Mesenchymal stem cell (in vitro differentiated cells and primary cell): ENCODE measurements around the gene WDR5. TPM values are rescaled to one million over a fixed set of nuclear protein-coding genes. Genes with fewer than 3 reads are reported as not detected.

ENCODE experiments used
- DNase-seq: peaks from one replicate; pipeline ENCODE4 v3.0.0-alpha.2; 2013
- H2AFZ ChIP-seq: one replicate; pipeline ENCODE4 v1.6.1; 2013; ENCODE audit warnings: low read depth, mild to moderate bottlenecking, control low read depth, inconsistent platforms, low read length, moderate library complexity
- H2AK5ac ChIP-seq: 2 replicates; pipeline ENCODE4 v1.6.1; 2013; ENCODE audit warnings: low read length, moderate library complexity, mild to moderate bottlenecking, inconsistent platforms; ENCODE audit not compliant: severe bottlenecking
- H2BK120ac ChIP-seq: one replicate; pipeline ENCODE4 v1.6.1; 2013; ENCODE audit warnings: low read depth, mild to moderate bottlenecking, inconsistent platforms, low read length, moderate library complexity
- H2BK12ac ChIP-seq, 2 experiments: one replicate each; pipeline ENCODE4 v1.6.1; 2013; ENCODE audit warnings: inconsistent platforms in 2 of 2, low read length in 2 of 2, mild to moderate bottlenecking in 2 of 2, moderate library complexity in 2 of 2, control low read depth in 1 of 2
- H2BK15ac ChIP-seq: one replicate; pipeline ENCODE4 v1.6.1; 2013; ENCODE audit warnings: mild to moderate bottlenecking, low read depth, inconsistent platforms; ENCODE audit not compliant: poor library complexity, severe bottlenecking
- H2BK5ac ChIP-seq: 2 replicates; pipeline ENCODE4 v1.6.1; 2013; ENCODE audit warnings: low read depth, mild to moderate bottlenecking, low read length, control low read depth, inconsistent platforms; ENCODE audit not compliant: poor library complexity, severe bottlenecking
- H3K14ac ChIP-seq, 2 experiments: one replicate each; pipeline ENCODE4 v1.6.1; 2013; ENCODE audit warnings: inconsistent platforms in 2 of 2, low read length in 2 of 2, control low read depth in 1 of 2, mild to moderate bottlenecking in 1 of 2, moderate library complexity in 1 of 2
- H3K18ac ChIP-seq, 2 experiments: one replicate each; pipeline ENCODE4 v1.6.1; 2013; ENCODE audit warnings: inconsistent platforms in 2 of 2, low read length in 2 of 2, control low read depth in 1 of 2, low read depth in 1 of 2, mild to moderate bottlenecking in 1 of 2
- H3K23ac ChIP-seq, 2 experiments: one replicate each; pipeline ENCODE4 v1.6.1; 2013; ENCODE audit warnings: inconsistent platforms in 2 of 2, low read length in 2 of 2, mild to moderate bottlenecking in 2 of 2, moderate library complexity in 2 of 2, control low read depth in 1 of 2
- H3K27ac ChIP-seq: 2 replicates; pipeline ENCODE4 v1.5.1; 2013; ENCODE audit warnings: mild to moderate bottlenecking, moderate library complexity, low read length, control low read depth, inconsistent platforms; ENCODE audit not compliant: poor library complexity, severe bottlenecking
- H3K27me3 ChIP-seq, 2 experiments: 2 replicates each; pipeline versions ENCODE4 v1.6.1 to v1.7.0; 2013; ENCODE audit warnings: low read length in 2 of 2, mild to moderate bottlenecking in 2 of 2, moderate library complexity in 2 of 2, control low read depth in 1 of 2, inconsistent platforms in 1 of 2; ENCODE audit not compliant: control insufficient read depth in 1 of 2, insufficient read depth in 1 of 2
- H3K36me3 ChIP-seq, 2 experiments: 2 replicates each; pipeline versions ENCODE4 v1.6.1 to v1.7.0; 2013; ENCODE audit warnings: low read length in 2 of 2, control low read depth in 1 of 2, inconsistent platforms in 1 of 2, low read depth in 1 of 2, mild to moderate bottlenecking in 1 of 2; ENCODE audit not compliant: insufficient read depth in 2 of 2, control insufficient read depth in 1 of 2
- H3K4ac ChIP-seq, 2 experiments: one replicate each; pipeline ENCODE4 v1.6.1; 2013; ENCODE audit warnings: inconsistent platforms in 2 of 2, low read length in 2 of 2, mild to moderate bottlenecking in 2 of 2, moderate library complexity in 2 of 2, control low read depth in 1 of 2, low read depth in 1 of 2
- H3K4me1 ChIP-seq: 2 replicates; pipeline ENCODE4 v1.6.1; 2013; ENCODE audit warnings: low read depth, low read length, control low read depth; ENCODE audit not compliant: control insufficient read depth, insufficient read depth
- H3K4me2 ChIP-seq: 2 replicates; pipeline ENCODE4 v1.6.1; 2013; ENCODE audit warnings: low read length, mild to moderate bottlenecking, inconsistent platforms; ENCODE audit not compliant: poor library complexity, severe bottlenecking
- H3K4me3 ChIP-seq, 2 experiments: 2 replicates each; pipeline versions ENCODE4 v1.5.1 to v1.7.0; 2013; ENCODE audit warnings: low read length in 2 of 2, mild to moderate bottlenecking in 2 of 2, control low read depth in 1 of 2, low read depth in 1 of 2; ENCODE audit not compliant: insufficient read depth in 1 of 2
- H3K79me1 ChIP-seq: replicated peaks from 2 replicates; pipeline ENCODE4 v1.6.1; 2013; ENCODE audit warnings: mild to moderate bottlenecking, control low read depth, low read length, inconsistent platforms; ENCODE audit not compliant: poor library complexity, severe bottlenecking
- H3K9ac ChIP-seq: 2 replicates; pipeline ENCODE4 v1.7.0; 2013; ENCODE audit warnings: mild to moderate bottlenecking, low read length, moderate library complexity
- H3K9me3 ChIP-seq: 2 replicates; pipeline ENCODE4 v1.7.0; 2013; ENCODE audit warnings: mild to moderate bottlenecking, low read length; ENCODE audit not compliant: control insufficient read depth
- H4K8ac ChIP-seq: one replicate; pipeline ENCODE4 v1.6.1; 2013; ENCODE audit warnings: inconsistent platforms, mild to moderate bottlenecking, low read length, moderate library complexity
- H4K91ac ChIP-seq: one replicate; pipeline ENCODE4 v1.6.1; 2013; ENCODE audit warnings: mild to moderate bottlenecking, low read length, inconsistent platforms
- WGBS: methylation state at CpG from one replicate; pipeline ENCODE4 v1.1.7; 2013; ENCODE audit warnings: mixed read lengths; 5-methylcytosine and 5-hydroxymethylcytosine counted together
- polyA plus RNA-seq, 2 experiments: library from polyadenylated mRNA; stranded (reverse); fragments of 200-250 nt; gene quantifications; one replicate each; pipeline ENCODE4 v1.2.3, GENCODE V29; 2013

The WDR5 gene
- polyA plus RNA-seq (2013, experiment 1 of 2) = 15.8 TPM
- polyA plus RNA-seq (2013, experiment 2 of 2) = 15.4 TPM

DNA sequence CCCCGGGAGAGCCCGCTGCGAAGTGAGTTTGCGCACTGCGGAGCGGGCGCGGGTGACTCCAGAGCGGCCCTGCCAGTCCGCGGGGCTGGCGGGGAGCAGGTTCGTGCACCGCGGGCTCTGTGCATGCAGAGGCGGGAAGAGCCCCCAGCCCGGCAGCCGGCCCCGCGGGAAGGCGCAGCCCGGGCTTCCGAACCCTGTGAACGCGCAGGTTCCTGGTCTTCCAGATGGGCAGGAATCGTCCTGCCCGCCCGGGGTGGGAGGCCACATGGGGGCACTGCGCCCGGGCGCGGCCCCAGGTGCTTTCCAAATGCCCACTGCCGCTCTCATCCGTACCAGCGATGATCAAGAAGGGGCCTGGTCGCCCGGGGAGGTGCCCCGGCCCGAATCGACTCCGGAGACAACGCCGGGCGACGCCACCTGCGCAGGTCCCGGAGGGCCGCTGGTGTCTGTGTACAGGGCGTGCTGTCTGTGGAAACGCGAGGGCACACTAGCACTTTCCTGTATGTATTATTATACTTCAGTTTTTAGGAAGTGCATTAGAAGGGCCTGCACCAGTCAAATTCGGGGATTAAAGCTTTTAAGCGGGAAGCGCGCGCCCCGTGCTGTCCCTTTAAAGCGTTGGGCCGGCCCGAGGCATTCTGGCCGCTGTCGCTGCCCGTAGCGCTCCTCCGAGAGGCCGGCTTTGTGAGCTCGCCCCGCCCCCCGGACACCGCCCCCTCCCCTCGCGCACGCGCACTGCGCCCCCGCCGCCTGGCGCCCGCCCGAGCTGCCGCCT, at the start of gene WDR5:
WDR5 (plus strand) TSS at position 740 of the 775 bp plus-strand sequence. CDS start 3,796 bp downstream, outside the sequence.
- H3K9ac ChIP-seq = peak within 1 kb of the TSS; percentile 91
- WGBS = under 1% methylated on average over 58 of the region's 81 CpGs
- peak within 1 kb of the TSS; percentile 92 for H2BK15ac ChIP-seq
- no peaks in the 10 kb centered on the region for H3K9me3 ChIP-seq
- H4K91ac ChIP-seq = peak within 1 kb of the TSS; percentile 6
- H3K14ac ChIP-seq = peak within 1 kb of the TSS in 1 of 2 experiments; percentile 95
- peak within 1 kb of the TSS; percentile 84 to 96 for H3K4me3 ChIP-seq
- H3K4me1 ChIP-seq = peaks cover 31% of the 10 kb centered on the region
- DNase-seq = peak; percentile 88
- H2BK120ac ChIP-seq = peak within 1 kb of the TSS; percentile 27
- H2BK5ac ChIP-seq = peak within 1 kb of the TSS; percentile 71
- peaks cover 9 to 10% of the 10 kb centered on the region in 2 experiments for H3K36me3 ChIP-seq
- H3K4me2 ChIP-seq = peak within 1 kb of the TSS; percentile 94
- H2AFZ ChIP-seq = peak within 1 kb of the TSS; percentile 99
- peaks cover 19% of the 10 kb centered on the region for H3K79me1 ChIP-seq
- peak within 1 kb of the TSS; percentile 87 to 93 for H3K18ac ChIP-seq
- no peak within 1 kb of the TSS for H2AK5ac ChIP-seq
- peak within 1 kb of the TSS; percentile 51 to 96 for H3K23ac ChIP-seq
- H3K27me3 ChIP-seq = no peaks in the 10 kb centered on the region
- H3K27ac ChIP-seq = peak within 1 kb of the TSS; percentile 62
- peak within 1 kb of the TSS; percentile 97 for H4K8ac ChIP-seq
- peak within 1 kb of the TSS; percentile 79 to 89 for H3K4ac ChIP-seq
- peak within 1 kb of the TSS in 1 of 2 experiments; percentile 34 for H2BK12ac ChIP-seq

DNA sequence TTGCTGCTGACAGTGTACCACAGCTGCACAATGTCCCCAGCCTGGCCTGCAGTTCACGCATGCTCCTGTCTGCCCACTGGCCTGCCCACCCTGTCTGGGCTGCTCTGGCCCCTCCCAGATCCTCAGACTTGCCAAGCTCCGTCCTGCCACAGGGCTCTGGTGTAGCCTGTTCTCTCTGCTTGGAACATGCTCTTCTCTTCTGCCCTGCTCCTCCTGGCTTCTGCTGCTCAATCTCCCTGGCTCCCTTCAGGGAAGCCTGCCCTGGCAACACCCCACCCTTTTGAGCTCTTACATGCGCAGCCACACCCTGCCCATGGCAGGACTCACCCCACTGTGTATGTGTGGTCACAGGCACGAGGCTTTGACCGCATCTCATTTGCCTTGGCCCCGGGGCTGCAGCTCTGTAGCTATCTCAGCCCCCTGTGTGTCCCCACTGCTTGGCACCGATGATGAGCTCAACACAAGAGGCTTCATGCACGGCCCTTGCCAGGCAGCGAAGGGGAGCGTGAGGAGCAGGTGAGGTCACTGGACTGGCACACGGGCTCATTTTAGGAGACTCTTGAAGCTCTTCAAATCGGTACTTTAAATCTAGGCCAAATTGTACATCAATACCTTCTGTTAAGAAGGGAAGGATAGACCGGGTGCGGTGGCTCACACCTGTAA, 47.7 kb upstream of the WDR5 start:
- H3K36me3 ChIP-seq = no peaks in the 10 kb centered on the region
- no peak overlapping the region for H2BK5ac ChIP-seq
- WGBS = 88% methylated on average over 14 of the region's 14 CpGs
- H4K8ac ChIP-seq = no peak overlapping the region
- no peak overlapping the region for H3K14ac ChIP-seq
- no peak overlapping the region for H4K91ac ChIP-seq
- H3K27me3 ChIP-seq = peaks cover 0 to 21% of the 10 kb centered on the region in 2 experiments
- no peak overlapping the region for H2BK120ac ChIP-seq
- H3K4ac ChIP-seq = no peak overlapping the region
- H3K9me3 ChIP-seq = peaks cover 5% of the 10 kb centered on the region
- no peak overlapping the region for H3K9ac ChIP-seq
- H3K18ac ChIP-seq = no peak overlapping the region
- H3K4me1 ChIP-seq = peaks cover under 1% of the 10 kb centered on the region
- no peaks in the 10 kb centered on the region for H3K79me1 ChIP-seq
- H3K4me3 ChIP-seq = no peak overlapping the region
- H3K23ac ChIP-seq = no peak overlapping the region
- DNase-seq = no peak
- no peak overlapping the region for H2BK12ac ChIP-seq
- no peak overlapping the region for H2BK15ac ChIP-seq
- H2AK5ac ChIP-seq = no peak overlapping the region
- no peak overlapping the region for H2AFZ ChIP-seq
- no peak overlapping the region for H3K4me2 ChIP-seq
- H3K27ac ChIP-seq = no peak overlapping the region

DNA sequence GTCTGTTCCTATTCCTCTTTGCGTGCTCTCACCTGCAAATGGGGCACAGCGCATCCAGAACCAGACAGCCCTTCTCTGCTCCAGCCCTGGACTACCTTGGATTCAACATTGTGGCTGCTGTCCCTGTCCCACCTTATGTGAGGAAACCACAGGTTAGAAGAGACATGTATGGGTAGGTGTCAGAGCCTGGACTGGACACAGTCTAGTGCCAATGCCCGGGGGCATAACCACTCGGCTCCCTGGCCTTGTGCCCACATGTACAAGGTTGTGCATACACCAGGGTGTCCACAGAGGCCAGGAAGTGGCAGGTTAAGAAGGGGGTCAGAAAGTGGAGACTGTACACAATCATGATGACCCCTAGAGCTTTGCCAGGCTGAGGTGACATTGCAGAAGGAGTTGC, 45.9 kb upstream of the WDR5 start:
- Histone ChIP-seq H3K18ac (no peak overlapping the region), H3K4me3 (no peak overlapping the region), H2BK12ac (no peak overlapping the region), H3K23ac (no peak overlapping the region), H2AFZ (no peak overlapping the region), H4K91ac (no peak overlapping the region), H2BK120ac (no peak overlapping the region), H3K4me2 (no peak overlapping the region), H3K27ac (no peak overlapping the region), H3K79me1 (no peaks in the 10 kb centered on the region), H3K27me3 (peaks cover 0 to 31% of the 10 kb centered on the region in 2 experiments), H3K4me1 (peaks cover 1% of the 10 kb centered on the region), H3K36me3 (no peaks in the 10 kb centered on the region), H3K14ac (no peak overlapping the region), H2AK5ac (no peak overlapping the region), H3K4ac (no peak overlapping the region), H4K8ac (no peak overlapping the region), H3K9me3 (peaks cover 5% of the 10 kb centered on the region), H2BK15ac (no peak overlapping the region), H3K9ac (no peak overlapping the region), H2BK5ac (no peak overlapping the region)
- DNase-seq = no peak
- WGBS = 78% methylated on average over 4 of the region's 4 CpGs

DNA sequence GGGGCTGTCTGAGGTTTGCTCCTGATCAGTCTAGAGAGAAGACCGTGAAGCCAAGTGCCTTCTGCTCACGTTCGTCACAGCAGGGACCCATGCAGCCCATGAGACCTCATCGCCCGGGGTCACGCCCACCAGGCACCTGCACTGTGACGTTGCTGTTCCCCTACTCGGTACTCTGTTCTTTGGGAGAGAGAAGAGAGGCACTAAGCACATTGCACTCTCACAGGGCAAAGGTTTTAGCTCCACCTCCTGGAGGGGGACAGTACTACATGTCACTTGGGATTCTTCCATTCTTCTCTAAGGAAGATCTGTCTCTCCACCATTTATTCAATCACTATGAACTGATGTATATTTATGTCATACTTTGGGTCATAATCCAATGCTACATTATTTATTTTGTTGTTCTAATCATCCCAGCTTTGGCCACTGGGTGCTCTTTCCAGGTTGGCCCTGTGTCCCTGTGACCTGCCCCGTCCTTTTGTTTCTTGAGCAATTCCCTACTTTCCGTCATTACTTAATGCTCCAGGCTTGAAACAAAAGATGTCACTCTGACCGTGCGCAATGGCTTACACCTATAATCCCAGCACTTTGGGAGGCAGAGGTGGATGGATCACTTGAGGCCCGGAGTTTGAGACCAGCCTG, 36.6 kb upstream of the WDR5 start:
- Histone ChIP-seq H3K79me1 (no peaks in the 10 kb centered on the region), H2AFZ (no peak overlapping the region), H3K4me1 (no peaks in the 10 kb centered on the region), H3K27ac (no peak overlapping the region), H2BK12ac (no peak overlapping the region), H3K14ac (no peak overlapping the region), H3K18ac (no peak overlapping the region), H3K4me2 (no peak overlapping the region), H3K27me3 (peaks cover 13 to 42% of the 10 kb centered on the region in 2 experiments), H2BK15ac (no peak overlapping the region), H3K23ac (no peak overlapping the region), H3K9me3 (peaks cover 6% of the 10 kb centered on the region), H2BK120ac (no peak overlapping the region), H3K36me3 (no peaks in the 10 kb centered on the region), H3K4me3 (no peak overlapping the region), H4K91ac (no peak overlapping the region), H3K4ac (no peak overlapping the region), H4K8ac (no peak overlapping the region), H2BK5ac (no peak overlapping the region), H2AK5ac (no peak overlapping the region), H3K9ac (no peak overlapping the region)
- 42% methylated on average over 13 of the region's 13 CpGs for WGBS
- DNase-seq = peak; percentile 46
